Astrocyte (in vitro differentiated cells and primary cell): ENCODE results near the gene FAM234A. TPM values are rescaled to one million over a fixed set of nuclear protein-coding genes. Genes with fewer than 3 reads are reported as not detected.

Experiments used
- DNase-seq: peaks from one replicate; pipeline ENCODE4 v3.0.0-alpha.2; 2010; ENCODE audit warnings: low read depth
- FAIRE-seq: peaks from 2 replicates; lab custom pipeline; 2011; peaks lifted over from hg19 to GRCh38; lab: Jason Lieb, UNC
- H2AFZ ChIP-seq: 2 replicates; pipeline ENCODE4 v1.6.0; 2012; ENCODE audit warnings: low read depth, low read length, inconsistent platforms
- H3K27ac ChIP-seq: 2 replicates; pipeline ENCODE4 v1.5.1; 2011; ENCODE audit warnings: low read depth, low read length, inconsistent platforms
- H3K27me3 ChIP-seq: 2 replicates; pipeline ENCODE4 v1.6.0; 2011; ENCODE audit warnings: low read length, inconsistent platforms; ENCODE audit not compliant: insufficient read depth
- H3K36me3 ChIP-seq: 2 replicates; pipeline ENCODE4 v1.5.1; 2011; ENCODE audit warnings: low read length, inconsistent platforms; ENCODE audit not compliant: insufficient read depth
- H3K4me1 ChIP-seq: 2 replicates; pipeline ENCODE4 v1.5.1; 2011; ENCODE audit warnings: low read length, inconsistent platforms; ENCODE audit not compliant: insufficient read depth
- H3K4me2 ChIP-seq: 2 replicates; pipeline ENCODE4 v1.6.0; 2012; ENCODE audit warnings: low read length, inconsistent platforms
- H3K4me3 ChIP-seq: 2 replicates; pipeline ENCODE4 v1.5.1; 2011; ENCODE audit warnings: low read depth, mild to moderate bottlenecking, low read length, inconsistent platforms; ENCODE audit not compliant: insufficient read depth
- H3K79me2 ChIP-seq: 2 replicates; pipeline ENCODE4 v1.6.0; 2012; ENCODE audit warnings: mild to moderate bottlenecking, low read length, inconsistent platforms; ENCODE audit not compliant: insufficient read depth
- H3K9ac ChIP-seq: 2 replicates; pipeline ENCODE4 v1.6.0; 2012; ENCODE audit warnings: mild to moderate bottlenecking, low read length, inconsistent platforms
- H3K9me3 ChIP-seq: 2 replicates; pipeline ENCODE4 v1.5.1; 2012; ENCODE audit warnings: low read depth, mild to moderate bottlenecking, low read length, inconsistent platforms; ENCODE audit not compliant: insufficient read depth
- H4K20me1 ChIP-seq: 2 replicates; pipeline ENCODE4 v1.6.0; 2012; ENCODE audit warnings: low read length, inconsistent platforms; ENCODE audit not compliant: insufficient read depth
- H3K27ac Mint-ChIP-seq: one replicate; pipeline ENCODE4 v1.8.0; 2021; ENCODE audit warnings: mild to moderate bottlenecking, mixed read lengths; ENCODE audit not compliant: unreplicated experiment
- H3K27me3 Mint-ChIP-seq: one replicate; pipeline ENCODE4 v1.8.0; 2021; ENCODE audit warnings: low read depth, mixed read lengths; ENCODE audit not compliant: unreplicated experiment
- H3K36me3 Mint-ChIP-seq: one replicate; pipeline ENCODE4 v1.8.0; 2021; ENCODE audit warnings: low read depth, mixed read lengths; ENCODE audit not compliant: unreplicated experiment
- H3K4me1 Mint-ChIP-seq: one replicate; pipeline ENCODE4 v1.8.0; 2021; ENCODE audit warnings: low read depth, mixed read lengths; ENCODE audit not compliant: unreplicated experiment
- H3K4me3 Mint-ChIP-seq: one replicate; pipeline ENCODE4 v1.8.0; 2021; ENCODE audit warnings: mild to moderate bottlenecking, moderate library complexity, mixed read lengths; ENCODE audit not compliant: unreplicated experiment
- H3K9me3 Mint-ChIP-seq: one replicate; pipeline ENCODE4 v1.8.0; 2021; ENCODE audit warnings: mild to moderate bottlenecking, mixed read lengths; ENCODE audit not compliant: unreplicated experiment
- CTCF ChIP-seq: IDR thresholded peaks from 2 replicates; pipeline ENCODE4 v1.5.1; 2011; ENCODE audit warnings: low read depth, mild to moderate bottlenecking, inconsistent platforms, low read length, moderate library complexity; ENCODE audit not compliant: insufficient read depth
- EZH2 ChIP-seq: IDR thresholded peaks from 2 replicates; pipeline ENCODE4 v1.6.1; 2012; ENCODE audit warnings: mild to moderate bottlenecking, low read length, inconsistent platforms; ENCODE audit not compliant: insufficient read depth
- total RNA-seq: library from RNA; stranded (reverse); gene quantifications from 2 replicates; pipeline ENCODE4 v1.2.1, GENCODE V29; 2021

Gene FAM234A
- total RNA-seq, 1 donor from 2014 or later, result 70.8 TPM

- Mint-ChIP-seq H3K27me3 (no peaks in the 10 kb centered on the region), H3K36me3 (peaks cover 13% of the 10 kb centered on the region), H3K4me1 (no peaks in the 10 kb centered on the region), H3K9me3 (no peaks in the 10 kb centered on the region), H3K4me3 (no peak overlapping the region), H3K27ac (no peak overlapping the region)
- H4K20me1 ChIP-seq, result peaks cover 11% of the 10 kb centered on the region
- H3K4me1 ChIP-seq, result no peaks in the 10 kb centered on the region
- no peaks in the 10 kb centered on the region for H3K27me3 ChIP-seq
- no peak overlapping the region for H3K4me3 ChIP-seq
- H3K36me3 ChIP-seq, result peaks cover 3% of the 10 kb centered on the region
- FAIRE-seq, result no peak
- H2AFZ ChIP-seq, result no peak overlapping the region
- no peak for TF ChIP-seq EZH2
- no peak for TF ChIP-seq CTCF
- H3K9me3 ChIP-seq, result no peaks in the 10 kb centered on the region
- DNase-seq, result no peak
- H3K27ac ChIP-seq, result no peak overlapping the region
- no peak overlapping the region for H3K9ac ChIP-seq
- H3K4me2 ChIP-seq, result no peak overlapping the region
- no peaks in the 10 kb centered on the region for H3K79me2 ChIP-seq
These were observed 72.3 kb downstream of the FAM234A start for GRCh38 chr16:306911-307370.

GRCh38 chr16:307691-308312 is 73.2 kb downstream of the FAM234A start:
- no peak for TF ChIP-seq EZH2
- no peak for TF ChIP-seq CTCF

GRCh38 chr16:309476-309875 is 74.9 kb downstream of the FAM234A start:
- no peak overlapping the region for H3K4me2 ChIP-seq
- peaks cover 31% of the 10 kb centered on the region for H4K20me1 ChIP-seq
- no peak overlapping the region for H3K27ac ChIP-seq
- H3K9ac ChIP-seq, result no peak overlapping the region
- H3K9me3 ChIP-seq, result no peaks in the 10 kb centered on the region
- H3K79me2 ChIP-seq, result no peaks in the 10 kb centered on the region
- no peaks in the 10 kb centered on the region for H3K27me3 ChIP-seq
- TF ChIP-seq CTCF (no peak), EZH2 (no peak)
- H3K9me3 Mint-ChIP-seq, result no peaks in the 10 kb centered on the region
- no peak overlapping the region for H3K4me3 ChIP-seq
- no peak overlapping the region for H3K27ac Mint-ChIP-seq
- H3K4me3 Mint-ChIP-seq, result no peak overlapping the region
- DNase-seq (no peak), FAIRE-seq (no peak)
- no peaks in the 10 kb centered on the region for H3K27me3 Mint-ChIP-seq
- H3K36me3 ChIP-seq, result no peaks in the 10 kb centered on the region
- no peaks in the 10 kb centered on the region for H3K4me1 Mint-ChIP-seq
- H2AFZ ChIP-seq, result no peak overlapping the region
- no peaks in the 10 kb centered on the region for H3K4me1 ChIP-seq
- H3K36me3 Mint-ChIP-seq, result peaks cover 11% of the 10 kb centered on the region

More at GRCh38 chr16:307691-308312, 73.2 kb downstream of the FAM234A start:
- DNase-seq (no peak), FAIRE-seq (no peak)
- Histone ChIP-seq H3K27me3 (no peaks in the 10 kb centered on the region), H2AFZ (no peak overlapping the region), H3K9me3 (no peaks in the 10 kb centered on the region), H3K9ac (no peak overlapping the region), H3K27ac (no peak overlapping the region), H4K20me1 (peaks cover 16% of the 10 kb centered on the region), H3K4me3 (no peak overlapping the region), H3K36me3 (peaks cover 3% of the 10 kb centered on the region), H3K4me2 (no peak overlapping the region), H3K79me2 (no peaks in the 10 kb centered on the region), H3K4me1 (no peaks in the 10 kb centered on the region)
- no peaks in the 10 kb centered on the region for H3K9me3 Mint-ChIP-seq
- no peak overlapping the region for H3K27ac Mint-ChIP-seq
- H3K4me3 Mint-ChIP-seq, result no peak overlapping the region
- peaks cover 13% of the 10 kb centered on the region for H3K36me3 Mint-ChIP-seq
- H3K27me3 Mint-ChIP-seq, result no peaks in the 10 kb centered on the region
- no peaks in the 10 kb centered on the region for H3K4me1 Mint-ChIP-seq
